Measurements from ENCODE around the gene GALE. TPM values are rescaled to one million over a fixed set of nuclear protein-coding genes. Genes with fewer than 3 reads are reported as not detected.
"Not testable (repeated sequence)": the region's sequence is repeated elsewhere in the genome, so short reads cannot be mapped to it uniquely, and the experiment has no call there.

The GALE gene
- total RNA-seq, 1 donor from 2014 or later, result 62.4 TPM

DNA sequence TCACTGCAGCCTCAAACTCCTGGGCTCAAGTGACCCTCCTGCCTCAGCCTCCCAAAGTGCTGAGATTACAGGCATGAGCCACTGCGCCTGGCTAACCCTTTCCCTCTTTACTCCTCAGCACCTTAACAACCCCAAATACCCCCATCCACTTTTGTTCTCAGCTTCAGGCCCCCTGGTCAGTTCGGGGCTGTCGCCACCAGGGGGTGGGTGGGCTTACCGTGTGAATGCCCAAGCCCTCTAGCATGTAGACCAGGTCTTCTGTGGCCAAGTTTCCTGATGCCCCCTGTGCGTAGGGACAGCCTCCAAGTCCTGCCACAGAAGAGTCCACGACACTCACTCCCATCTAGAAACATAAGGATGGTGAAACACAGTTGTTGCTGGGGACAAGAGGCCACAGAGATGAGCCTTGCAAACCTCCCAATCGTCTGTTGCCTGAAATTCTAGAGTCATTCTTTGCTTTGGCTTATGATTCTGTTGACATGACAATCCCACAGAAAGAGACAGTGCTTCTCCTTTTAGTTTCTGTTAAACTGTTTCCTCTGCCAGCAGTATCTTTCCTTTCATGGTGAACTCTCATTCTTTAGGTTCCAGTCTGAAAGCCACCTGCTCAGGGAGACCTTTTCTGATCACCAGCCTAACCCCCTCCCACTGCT lies 3.8 kb upstream of the GALE start:
- Mint-ChIP-seq H3K4me3 (no peak overlapping the region), H3K4me1 (ENCODE audit: low read depth) (peaks cover 17% of the 10 kb centered on the region), H3K36me3 (ENCODE audit: low read depth) (peaks cover 17% of the 10 kb centered on the region), H3K9me3 (no peaks in the 10 kb centered on the region), H3K27me3 (ENCODE audit: insufficient read depth) (peaks cover 2% of the 10 kb centered on the region), H3K27ac (no peak overlapping the region)
- intact Hi-C loops (cut with micrococcal nuclease), result loop anchor here (5.0 kb wide), 1 partner anchor 1352 kb away; the partner anchor contains the start of gene ZBTB40
- no peak for DNase-seq (ENCODE audit: low spot score)

DNA sequence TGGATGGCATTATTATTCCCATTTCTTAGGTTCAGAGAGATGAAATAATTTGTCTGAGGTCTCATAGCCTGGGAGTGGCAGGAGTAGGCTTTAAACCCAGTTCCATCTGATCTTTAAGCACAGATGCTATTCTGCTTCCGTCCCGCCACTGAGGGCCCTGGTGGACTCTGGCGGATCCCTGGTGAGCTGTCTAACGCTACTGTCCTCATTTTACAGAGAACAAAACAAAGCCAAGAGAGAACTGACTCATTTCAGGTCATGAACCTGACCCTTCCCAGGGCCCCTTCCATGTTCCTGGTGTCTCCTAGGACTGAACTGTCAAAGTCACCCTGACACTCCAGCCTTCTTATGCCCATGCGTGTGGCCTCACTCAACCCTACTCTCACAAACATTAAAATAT lies 3.1 kb upstream of the GALE start:
- H3K27ac Mint-ChIP-seq, result no peak overlapping the region
- no peaks in the 10 kb centered on the region for H3K9me3 Mint-ChIP-seq
- H3K4me3 Mint-ChIP-seq, result no peak overlapping the region
- H3K4me1 Mint-ChIP-seq (ENCODE audit: low read depth), result peaks cover 20% of the 10 kb centered on the region
- DNase-seq (ENCODE audit: low spot score), result no peak
- H3K27me3 Mint-ChIP-seq (ENCODE audit: insufficient read depth), result peaks cover 2% of the 10 kb centered on the region
- H3K36me3 Mint-ChIP-seq (ENCODE audit: low read depth), result peaks cover 18% of the 10 kb centered on the region
- intact Hi-C loops (cut with micrococcal nuclease), result loop anchor here (5.0 kb wide), 1 partner anchor 1351 kb away; the partner anchor contains the start of gene ZBTB40

DNA sequence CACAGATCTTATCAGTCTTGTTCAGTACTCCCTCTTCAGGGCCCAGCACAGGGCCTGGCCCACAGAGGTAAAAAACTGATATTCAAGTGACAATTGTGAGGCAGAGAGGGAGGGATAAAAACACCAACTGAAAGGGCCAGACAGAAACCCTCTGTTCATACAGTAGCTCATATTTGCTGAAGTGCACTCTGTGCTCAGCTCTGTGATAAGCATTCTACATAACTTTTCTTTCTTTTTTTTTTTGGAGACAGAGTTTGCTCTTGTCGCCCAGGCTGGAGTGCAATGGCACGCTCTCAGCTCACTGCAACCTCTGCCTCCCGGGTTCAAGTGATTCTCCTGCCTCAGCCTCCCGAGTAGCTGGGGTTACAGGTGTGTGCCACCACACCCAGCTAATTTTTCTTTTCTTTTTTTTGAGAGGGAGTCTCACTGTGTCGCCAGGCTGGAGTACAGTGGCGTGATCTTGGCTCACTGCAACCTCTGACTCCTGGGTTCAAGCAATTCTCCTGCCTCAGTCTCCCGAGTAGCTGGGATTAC lies 2.3 kb upstream of the GALE start:
- H3K27ac Mint-ChIP-seq, result peak overlapping the region; percentile 18
- intact Hi-C loops (cut with micrococcal nuclease), result loop anchor here (5.0 kb wide), 1 partner anchor 1351 kb away; the partner anchor contains the start of gene ZBTB40
- not testable (repeated sequence) for H3K27me3 Mint-ChIP-seq (ENCODE audit: insufficient read depth)

DNA sequence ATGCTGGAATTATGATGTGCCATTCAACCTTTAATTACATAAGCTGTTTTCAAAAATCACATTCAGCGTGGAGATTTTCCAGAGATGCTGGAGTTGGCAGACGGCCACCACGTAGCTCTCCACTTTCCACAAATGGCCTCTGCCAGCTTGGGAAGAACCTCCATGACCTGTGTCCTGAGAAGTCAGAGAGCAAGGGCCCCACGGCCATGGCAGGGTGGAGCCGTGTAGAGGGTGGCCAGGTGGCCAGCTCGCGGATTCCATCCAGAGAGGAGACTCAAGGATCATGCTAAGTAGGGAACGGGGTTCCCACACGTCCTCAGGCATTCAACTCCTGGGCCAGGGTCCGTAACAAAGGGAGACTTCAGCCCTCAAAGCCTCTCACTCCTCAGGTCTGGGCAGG lies 1.3 kb upstream of the GALE start:
- Mint-ChIP-seq H3K9me3 (no peaks in the 10 kb centered on the region), H3K4me3 (peak overlapping the region; percentile 97), H3K27ac (no peak overlapping the region), H3K27me3 (ENCODE audit: insufficient read depth) (peaks cover 2% of the 10 kb centered on the region), H3K36me3 (ENCODE audit: low read depth) (peaks cover 16% of the 10 kb centered on the region), H3K4me1 (ENCODE audit: low read depth) (peaks cover 13% of the 10 kb centered on the region)
- DNase-seq (ENCODE audit: low spot score), result no peak
- intact Hi-C loops (cut with micrococcal nuclease), result loop anchor here (2.0 to 5.0 kb wide), 2 partner anchors 67 to 1350 kb away; partner anchors contain the start of genes FUCA1 and ZBTB40

More for the DNA sequence above, 2.3 kb upstream of the GALE start:
- not testable (repeated sequence) for DNase-seq (ENCODE audit: low spot score); H3K9me3 Mint-ChIP-seq
- peak overlapping the region; percentile 61 for H3K4me3 Mint-ChIP-seq
- peaks cover 18% of the 10 kb centered on the region for H3K36me3 Mint-ChIP-seq (ENCODE audit: low read depth)
- H3K4me1 Mint-ChIP-seq (ENCODE audit: low read depth), result peaks cover 19% of the 10 kb centered on the region

DNA sequence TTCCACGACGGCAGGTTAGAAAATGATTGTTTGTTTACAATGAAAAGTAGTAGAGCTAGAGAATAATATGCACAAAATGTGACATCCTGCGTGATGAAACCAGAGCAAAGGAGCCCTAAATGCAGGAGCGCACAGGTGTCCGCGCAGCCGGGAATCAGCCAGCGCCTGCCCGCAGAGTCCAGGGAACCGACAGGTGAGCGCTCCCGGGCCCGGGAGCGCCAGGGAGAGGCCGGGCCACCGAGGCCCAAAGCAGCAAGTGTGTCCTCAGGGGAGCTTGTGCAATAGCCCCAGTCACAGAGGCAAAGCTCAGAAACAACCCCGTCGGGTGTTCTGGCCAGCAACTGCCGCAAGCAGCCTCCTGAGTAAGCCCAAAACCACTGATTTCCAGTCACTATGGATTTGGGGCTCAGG lies 789 bp upstream of the GALE start:
- intact Hi-C loops (cut with micrococcal nuclease), result loop anchor here (2.0 to 5.0 kb wide), 2 partner anchors 67 to 1349 kb away; partner anchors contain the start of genes FUCA1 and ZBTB40
- Mint-ChIP-seq H3K27ac (peak overlapping the region; percentile 67), H3K27me3 (ENCODE audit: insufficient read depth) (peaks cover 2% of the 10 kb centered on the region)

DNA sequence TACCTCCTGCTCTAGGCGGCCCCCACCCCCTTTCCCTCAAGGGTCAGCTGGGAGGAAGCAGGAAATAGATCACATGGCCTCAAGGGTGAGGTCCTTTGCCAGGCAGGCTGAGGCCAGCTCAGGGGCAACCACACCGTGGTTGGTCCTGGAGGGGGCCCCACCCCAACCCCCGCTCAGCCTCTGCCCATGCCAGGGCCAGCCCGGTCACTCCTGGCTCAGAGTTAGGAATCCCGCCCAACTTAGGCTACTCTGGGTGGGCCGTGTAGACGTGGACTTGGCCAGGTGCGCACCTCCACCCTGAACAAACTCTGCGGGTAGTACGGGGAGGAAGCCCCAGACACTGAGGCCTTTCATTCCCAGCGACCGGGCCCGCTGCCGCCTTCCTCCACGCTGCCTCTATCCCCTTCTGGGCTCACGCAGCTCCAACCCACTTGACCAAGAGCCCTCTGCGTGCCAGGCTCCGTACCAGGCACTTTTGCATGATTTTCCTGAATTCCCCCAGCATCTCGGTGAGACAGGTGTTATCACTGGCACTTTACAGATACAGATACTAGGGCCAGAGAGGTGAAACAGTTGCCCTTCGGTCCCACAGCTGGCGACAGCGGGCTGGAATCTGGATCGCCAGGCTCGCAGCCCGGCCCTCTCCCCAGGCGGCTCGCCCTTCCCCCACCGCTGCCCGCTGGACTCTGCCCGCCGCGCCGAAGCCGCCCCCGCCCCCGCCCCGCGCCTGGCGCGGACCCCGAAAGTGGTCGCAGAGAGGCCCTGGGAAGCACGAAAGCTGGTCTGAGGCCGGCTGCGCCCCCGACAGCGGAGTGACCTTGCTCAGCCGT lies 769 bp downstream of the GALE start:
- DNase-seq (ENCODE audit: low spot score), result peak; percentile 18
- peak overlapping the region; percentile 97 for H3K4me3 Mint-ChIP-seq
- peaks cover 13% of the 10 kb centered on the region for H3K4me1 Mint-ChIP-seq (ENCODE audit: low read depth)
- H3K9me3 Mint-ChIP-seq, result no peaks in the 10 kb centered on the region
- intact Hi-C loops (cut with micrococcal nuclease), result loop anchor here (1.0 to 5.0 kb wide), 9 partner anchors 8 to 1347 kb away; partner anchors contain the start of genes FUCA1, HMGCL, LYPLA2 and PITHD1
- peaks cover 16% of the 10 kb centered on the region for H3K36me3 Mint-ChIP-seq (ENCODE audit: low read depth)
- H3K27me3 Mint-ChIP-seq (ENCODE audit: insufficient read depth), result peaks cover 2% of the 10 kb centered on the region
- H3K27ac Mint-ChIP-seq, result peak overlapping the region; percentile 88

More for the DNA sequence above, 789 bp upstream of the GALE start:
- H3K4me1 Mint-ChIP-seq (ENCODE audit: low read depth), result peaks cover 13% of the 10 kb centered on the region
- DNase-seq (ENCODE audit: low spot score), result no peak
- no peaks in the 10 kb centered on the region for H3K9me3 Mint-ChIP-seq
- H3K4me3 Mint-ChIP-seq, result peak overlapping the region; percentile 97
- peaks cover 20% of the 10 kb centered on the region for H3K36me3 Mint-ChIP-seq (ENCODE audit: low read depth)

DNA sequence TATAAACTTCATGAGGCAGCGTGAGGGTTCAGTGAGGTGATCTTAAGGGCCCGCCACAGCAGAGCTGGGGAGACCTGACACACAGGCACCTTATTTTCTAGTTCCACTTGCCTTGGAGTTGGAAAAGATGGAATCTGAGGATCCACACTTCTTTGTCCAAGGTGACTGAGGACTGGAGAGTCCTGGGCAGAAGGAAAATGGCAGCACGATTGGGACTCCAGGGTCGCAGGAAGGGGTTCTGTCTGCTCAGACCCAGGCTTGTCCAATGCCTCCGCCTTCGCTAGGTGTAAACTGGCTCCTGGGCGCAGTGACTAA lies 1.3 kb downstream of the GALE start:
- Mint-ChIP-seq H3K4me1 (ENCODE audit: low read depth) (peaks cover 13% of the 10 kb centered on the region), H3K27ac (peak overlapping the region; percentile 88), H3K4me3 (peak overlapping the region; percentile 97)

DNA sequence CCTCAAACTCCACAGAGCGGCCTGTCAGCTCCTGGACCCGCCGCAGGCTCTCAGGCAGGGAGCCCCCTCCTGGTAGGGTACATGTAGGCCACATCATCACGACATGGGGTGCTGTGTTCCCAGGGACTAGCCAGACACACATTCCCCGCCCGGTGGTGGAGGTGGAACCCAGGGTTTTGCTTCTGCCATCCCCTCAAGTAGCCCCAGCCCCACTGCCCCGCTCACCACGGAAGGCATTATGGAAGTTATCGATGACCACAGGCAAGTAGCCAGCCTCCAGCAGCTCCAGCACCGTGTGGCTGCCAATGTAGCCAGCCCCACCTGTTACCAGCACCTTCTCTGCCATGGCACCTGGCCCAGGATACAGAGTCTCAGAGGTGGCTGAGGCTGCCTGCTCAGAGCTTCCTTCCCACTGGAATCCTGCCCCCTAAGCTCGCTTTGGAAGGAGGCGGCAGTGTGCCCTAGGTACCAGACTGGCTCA lies 1.9 kb downstream of the GALE start:
- H3K4me3 Mint-ChIP-seq, result peak overlapping the region; percentile 97
- intact Hi-C loops (cut with micrococcal nuclease), result no loop called here
- H3K4me1 Mint-ChIP-seq (ENCODE audit: low read depth), result peaks cover 13% of the 10 kb centered on the region
- peaks cover 2% of the 10 kb centered on the region for H3K27me3 Mint-ChIP-seq (ENCODE audit: insufficient read depth)
- peaks cover 12% of the 10 kb centered on the region for H3K36me3 Mint-ChIP-seq (ENCODE audit: low read depth)
- no peak overlapping the region for H3K27ac Mint-ChIP-seq
- H3K9me3 Mint-ChIP-seq, result no peaks in the 10 kb centered on the region
- DNase-seq (ENCODE audit: low spot score), result no peak

More for the DNA sequence above, 1.3 kb downstream of the GALE start:
- DNase-seq (ENCODE audit: low spot score), result no peak
- Mint-ChIP-seq H3K27me3 (ENCODE audit: insufficient read depth) (peaks cover 2% of the 10 kb centered on the region), H3K9me3 (no peaks in the 10 kb centered on the region), H3K36me3 (ENCODE audit: low read depth) (peaks cover 13% of the 10 kb centered on the region)
- intact Hi-C loops (cut with micrococcal nuclease), result no loop called here

DNA sequence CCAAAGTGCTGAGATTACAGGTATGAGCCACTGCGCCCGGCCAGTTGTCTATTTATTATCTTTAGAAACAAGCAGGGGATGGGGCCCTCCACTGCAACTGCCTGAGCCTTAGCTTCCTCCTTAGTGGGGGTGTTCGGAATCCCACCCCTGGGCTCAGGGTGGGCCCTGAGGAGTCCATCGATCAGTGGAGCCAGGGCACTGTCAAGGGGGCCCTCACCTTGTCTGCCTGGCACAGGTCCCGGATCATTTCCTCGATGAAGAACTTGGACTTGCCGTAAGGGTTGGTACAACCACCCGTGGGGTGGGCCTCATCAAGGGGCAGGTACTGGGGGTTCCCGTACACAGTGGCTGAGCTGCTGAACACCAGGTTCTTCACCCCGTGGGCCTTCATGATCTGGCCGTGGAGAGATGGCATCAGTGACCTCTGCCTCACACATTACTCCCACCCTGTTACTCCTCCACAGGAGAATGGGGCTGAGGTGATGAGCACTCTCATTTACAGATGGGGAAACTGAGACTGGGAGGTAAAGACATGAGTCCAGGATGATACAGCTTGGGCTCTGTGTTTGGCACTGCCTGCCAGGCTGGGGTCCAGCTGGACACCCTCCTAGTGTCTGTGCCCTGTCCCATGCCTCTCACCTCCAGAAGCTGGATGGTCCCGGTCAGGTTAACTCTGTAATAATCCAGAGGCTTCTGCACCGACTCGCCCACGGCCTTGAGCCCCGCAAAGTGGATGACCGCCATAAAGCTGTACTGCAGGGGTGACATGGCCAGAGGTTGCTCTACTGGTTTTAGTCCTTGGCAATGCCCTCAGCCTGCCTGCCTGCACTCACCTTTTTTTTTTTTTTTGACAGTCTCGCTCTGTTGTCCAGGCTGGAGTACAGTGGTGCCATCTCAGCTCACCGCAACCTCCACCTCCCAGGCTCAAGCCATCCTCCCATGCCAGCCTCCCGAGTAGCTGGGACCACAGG lies 2.8 kb downstream of the GALE start:
- Mint-ChIP-seq H3K27me3 (ENCODE audit: insufficient read depth) (peaks cover 2% of the 10 kb centered on the region), H3K9me3 (no peaks in the 10 kb centered on the region), H3K36me3 (ENCODE audit: low read depth) (peaks cover 12% of the 10 kb centered on the region), H3K4me1 (ENCODE audit: low read depth) (peaks cover 13% of the 10 kb centered on the region), H3K27ac (no peak overlapping the region), H3K4me3 (no peak overlapping the region)
- DNase-seq (ENCODE audit: low spot score), result no peak
- intact Hi-C loops (cut with micrococcal nuclease), result no loop called here

DNA sequence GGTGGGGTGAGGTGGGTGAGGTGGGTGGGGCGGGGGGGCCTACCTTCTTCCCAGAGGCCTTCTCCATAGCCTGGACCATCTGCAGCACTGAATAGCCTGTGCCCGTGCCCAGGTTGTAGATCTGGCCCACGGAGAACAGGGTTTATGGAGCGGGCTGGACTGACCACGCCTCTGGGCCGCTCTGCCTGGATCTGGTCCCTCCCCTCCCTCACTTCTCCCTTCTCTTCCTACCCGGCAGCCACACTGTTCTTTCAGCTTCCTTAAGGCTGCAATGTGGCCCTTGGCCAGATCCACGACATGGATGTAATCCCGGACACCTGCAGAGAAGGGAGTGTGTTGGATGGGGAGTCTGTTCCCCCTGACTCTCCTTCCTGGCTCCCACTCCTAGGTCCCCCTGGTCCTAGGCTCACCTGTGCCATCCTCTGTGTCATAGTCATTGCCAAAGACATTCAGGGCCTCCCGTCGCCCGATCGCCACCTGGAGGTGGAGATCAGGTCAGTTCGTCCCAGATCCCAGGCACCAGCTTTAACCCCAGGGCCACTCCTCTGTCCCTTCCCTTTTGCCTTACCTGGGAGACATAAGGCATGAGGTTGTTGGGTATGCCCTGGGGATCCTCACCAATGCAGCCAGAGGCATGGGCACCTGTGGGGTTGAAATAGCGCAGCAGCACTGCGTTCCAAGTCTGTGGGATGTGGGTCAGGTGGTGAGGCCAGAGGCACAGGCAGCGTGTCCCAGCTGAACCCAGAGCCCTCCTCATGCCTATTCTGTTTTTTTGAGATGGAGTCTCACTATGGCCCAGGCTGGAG lies 3.9 kb downstream of the GALE start:
- Mint-ChIP-seq H3K36me3 (ENCODE audit: low read depth) (peaks cover 14% of the 10 kb centered on the region), H3K9me3 (no peaks in the 10 kb centered on the region), H3K4me1 (ENCODE audit: low read depth) (peaks cover 17% of the 10 kb centered on the region), H3K27ac (no peak overlapping the region), H3K4me3 (no peak overlapping the region), H3K27me3 (ENCODE audit: insufficient read depth) (peaks cover 2% of the 10 kb centered on the region)
- intact Hi-C loops (cut with micrococcal nuclease), result no loop called here
- DNase-seq (ENCODE audit: low spot score), result no peak

DNA sequence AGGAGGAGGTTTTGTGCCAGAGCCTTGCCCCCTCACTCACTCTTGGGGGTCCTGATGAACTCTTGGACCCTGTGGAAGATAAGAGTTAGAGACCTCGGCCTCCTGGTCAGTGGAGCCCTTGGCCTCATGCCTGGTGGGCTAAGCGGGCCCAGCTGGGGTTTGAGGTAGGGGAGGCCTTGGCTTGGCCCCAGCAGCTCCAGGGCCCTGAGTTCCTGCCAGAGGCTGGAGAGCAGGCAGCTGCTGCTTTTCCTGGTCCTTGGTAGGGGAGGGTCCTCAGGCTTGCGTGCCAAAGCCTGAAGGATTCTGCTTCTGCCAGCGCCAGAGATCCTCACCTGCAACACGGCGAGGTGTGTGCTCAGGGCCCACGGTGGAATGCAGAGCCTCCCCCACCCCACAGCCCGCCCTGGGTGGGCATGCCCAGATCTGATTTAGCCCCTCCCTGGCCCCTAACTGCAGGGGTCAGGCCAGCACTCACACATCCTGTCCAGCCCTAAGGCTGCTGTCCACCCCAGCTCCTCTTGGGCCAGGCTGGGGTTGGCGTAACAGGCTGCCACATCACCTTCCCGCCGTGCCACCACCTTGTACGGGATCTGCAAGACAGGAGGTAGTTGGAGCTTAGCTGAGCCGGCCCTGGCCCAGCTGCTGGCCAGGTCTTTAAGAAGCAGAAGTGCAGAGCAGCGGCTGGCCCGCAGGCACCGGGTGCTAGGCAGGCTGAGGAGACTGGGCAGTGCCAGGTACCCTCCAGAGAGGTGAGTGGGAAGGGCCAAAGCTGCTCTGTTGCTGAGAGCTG lies 4.7 kb downstream of the GALE start:
- no peak overlapping the region for H3K4me3 Mint-ChIP-seq
- peaks cover 17% of the 10 kb centered on the region for H3K4me1 Mint-ChIP-seq (ENCODE audit: low read depth)
- intact Hi-C loops (cut with micrococcal nuclease), result no loop called here
- no peak overlapping the region for H3K27ac Mint-ChIP-seq
- DNase-seq (ENCODE audit: low spot score), result no peak
- H3K36me3 Mint-ChIP-seq (ENCODE audit: low read depth), result peaks cover 19% of the 10 kb centered on the region
- peaks cover 2% of the 10 kb centered on the region for H3K27me3 Mint-ChIP-seq (ENCODE audit: insufficient read depth)
- H3K9me3 Mint-ChIP-seq, result no peaks in the 10 kb centered on the region
